ENCODE results near the gene TRIM7.
"Not testable (repeated sequence)": the region's sequence is repeated elsewhere in the genome, so short reads cannot be mapped to it uniquely, and the experiment has no call there.

Gene TRIM7

DNA sequence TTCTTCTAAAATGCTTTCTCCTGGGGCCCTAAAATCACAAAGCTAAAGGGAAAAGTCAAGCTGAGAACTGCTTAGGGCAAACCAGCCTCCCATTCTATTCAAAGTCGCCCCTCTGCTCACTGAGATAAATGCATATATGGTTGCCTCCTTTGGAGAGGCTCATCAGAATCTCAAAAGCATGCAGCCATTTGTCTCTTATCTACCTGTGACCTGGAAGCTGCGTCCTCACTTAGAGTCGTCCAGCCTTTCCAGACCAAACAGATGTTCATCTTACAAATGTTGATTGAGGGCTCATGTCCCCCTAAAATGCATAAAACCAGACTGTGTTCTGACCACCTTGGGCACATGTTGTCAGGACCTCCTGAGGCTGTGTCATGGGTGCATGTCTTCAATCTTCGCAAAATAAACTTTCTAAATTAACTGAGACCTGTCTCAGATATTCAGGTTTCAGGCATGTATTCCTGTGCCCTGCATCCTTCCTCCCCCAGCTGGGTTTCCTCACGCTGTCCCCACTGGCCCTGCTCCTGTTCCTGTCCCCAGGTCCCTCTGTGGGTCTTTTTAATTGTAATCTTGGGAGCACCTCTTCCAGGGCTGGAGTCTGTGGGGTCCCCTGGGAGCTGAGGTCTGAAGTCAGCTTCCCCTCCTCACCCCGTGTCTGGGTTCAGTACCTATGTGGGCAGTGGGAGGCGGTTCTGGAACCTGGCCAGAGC lies 57.9 kb downstream of the TRIM7 start, which contains the start of gene OR2V2:
Gene OR2V2, plus strand, starts transcription at position 660 of the 710 bp plus-strand sequence. CDS start 7,357 bp downstream, outside the sequence.
- DNase-seq, result not testable (repeated sequence)

DNA sequence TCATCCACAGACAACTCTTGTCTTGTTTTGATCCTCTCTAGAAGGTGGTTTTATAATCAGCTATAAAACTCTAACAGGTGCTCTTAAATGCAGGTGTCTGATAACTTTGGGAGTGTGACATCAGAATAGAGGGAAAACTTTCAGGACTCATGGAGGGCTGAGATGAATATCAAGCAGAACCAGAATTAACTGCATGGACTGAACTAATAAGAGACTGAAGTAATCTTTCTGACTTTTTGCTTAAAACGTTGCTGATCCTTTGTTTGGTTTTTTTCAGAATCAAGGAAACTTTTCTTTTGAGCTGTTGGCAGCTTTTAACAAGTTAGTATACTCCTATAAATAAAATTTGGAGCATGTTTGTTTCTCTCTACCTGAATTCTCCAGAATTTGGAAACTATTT lies 59.9 kb downstream of the TRIM7 start:
- no peak for DNase-seq
